ENCODE measurements around the gene INPP5B. TPM values are rescaled to one million over a fixed set of nuclear protein-coding genes. Genes with fewer than 3 reads are reported as not detected.

Gene INPP5B
- total and polyA plus RNA-seq, 7 donors = 3.8 to 12.8 (median 6.7) TPM

DNA sequence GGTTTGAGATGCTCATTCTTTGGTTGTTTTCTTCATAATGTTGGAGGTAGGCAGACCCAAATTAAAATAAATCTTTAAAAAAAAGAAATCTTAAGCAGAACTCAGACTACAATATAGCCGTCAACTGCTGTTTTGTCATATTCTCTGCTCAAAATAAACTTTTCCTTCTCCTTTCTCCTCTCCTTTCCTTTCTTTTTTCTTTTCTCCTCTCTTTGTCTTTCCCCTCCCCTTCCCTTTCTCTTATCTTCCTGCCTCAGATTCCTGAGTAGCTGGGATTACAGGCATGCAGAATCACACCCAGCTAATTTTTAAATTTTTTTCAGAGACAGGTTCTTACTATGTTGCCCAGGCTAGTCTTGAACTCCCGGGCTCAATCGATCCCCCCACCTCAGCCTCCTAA is 62.7 kb downstream of the INPP5B start:
- 93 to 97% (median 94%) methylated on average over 3 of the region's 3 CpGs for WGBS, 3 donors
- TF ChIP-seq, protein P1, sequence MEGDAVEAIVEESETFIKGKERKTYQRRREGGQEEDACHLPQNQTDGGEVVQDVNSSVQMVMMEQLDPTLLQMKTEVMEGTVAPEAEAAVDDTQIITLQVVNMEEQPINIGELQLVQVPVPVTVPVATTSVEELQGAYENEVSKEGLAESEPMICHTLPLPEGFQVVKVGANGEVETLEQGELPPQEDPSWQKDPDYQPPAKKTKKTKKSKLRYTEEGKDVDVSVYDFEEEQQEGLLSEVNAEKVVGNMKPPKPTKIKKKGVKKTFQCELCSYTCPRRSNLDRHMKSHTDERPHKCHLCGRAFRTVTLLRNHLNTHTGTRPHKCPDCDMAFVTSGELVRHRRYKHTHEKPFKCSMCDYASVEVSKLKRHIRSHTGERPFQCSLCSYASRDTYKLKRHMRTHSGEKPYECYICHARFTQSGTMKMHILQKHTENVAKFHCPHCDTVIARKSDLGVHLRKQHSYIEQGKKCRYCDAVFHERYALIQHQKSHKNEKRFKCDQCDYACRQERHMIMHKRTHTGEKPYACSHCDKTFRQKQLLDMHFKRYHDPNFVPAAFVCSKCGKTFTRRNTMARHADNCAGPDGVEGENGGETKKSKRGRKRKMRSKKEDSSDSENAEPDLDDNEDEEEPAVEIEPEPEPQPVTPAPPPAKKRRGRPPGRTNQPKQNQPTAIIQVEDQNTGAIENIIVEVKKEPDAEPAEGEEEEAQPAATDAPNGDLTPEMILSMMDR (IDR thresholded peaks at IDR 0.05) = no peak

DNA sequence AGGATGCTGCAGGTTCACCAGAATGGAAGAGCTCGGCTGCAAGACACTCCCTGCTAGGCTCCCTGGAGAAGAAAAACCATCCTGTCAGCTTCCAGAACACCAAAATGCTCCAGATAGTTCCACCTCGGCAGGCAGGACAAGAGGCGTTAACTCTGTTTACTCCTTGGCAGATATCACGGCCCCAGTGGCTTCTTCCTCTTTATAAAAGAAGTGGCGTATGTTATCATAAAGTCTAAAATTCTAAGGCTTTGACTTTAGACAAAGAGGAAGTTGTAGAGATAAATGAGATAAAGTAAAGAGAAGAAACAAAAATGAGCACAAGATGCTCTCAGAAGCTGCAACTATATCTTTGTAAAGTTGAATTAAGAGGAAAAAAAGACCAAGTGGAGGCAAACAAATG is 63.2 kb downstream of the INPP5B start:
- Histone ChIP-seq H3K4me3 (no peak overlapping the region), H3K27ac (no peak overlapping the region), H3K27me3 (ENCODE audit: insufficient read depth in 3 of 3, low read length in 2 of 3) (no peaks in the 10 kb centered on the region), H3K36me3 (ENCODE audit: insufficient read depth in 1 of 2, low read depth in 1 of 2) (peaks cover 28 to 99% of the 10 kb centered on the region in 2 donors), H3K9me3 (no peaks in the 10 kb centered on the region), H3K4me1 (no peaks in the 10 kb centered on the region)
- TF ChIP-seq, protein P1 (IDR thresholded peaks at IDR 0.05) = no peak
- DNase-seq = no peak
- no peak for ATAC-seq
- intact Hi-C loops (cut with DNase I) = loop anchor here in 1 of 2 donors (5.0 kb wide), 1 partner anchor 84 kb away; no protein-coding TSS in a partner anchor
- 79 to 90% (median 87%) methylated on average over 5 of the region's 5 CpGs for WGBS, 3 donors

More for the DNA sequence above, 62.7 kb downstream of the INPP5B start:
- no peaks in the 10 kb centered on the region for H3K9me3 ChIP-seq
- no peaks in the 10 kb centered on the region for H3K4me1 ChIP-seq
- DNase-seq (no peak), ATAC-seq (no peak)
- no peaks in the 10 kb centered on the region for H3K27me3 ChIP-seq (ENCODE audit: insufficient read depth in 3 of 3, low read length in 2 of 3)
- no peak overlapping the region for H3K27ac ChIP-seq
- no peak overlapping the region for H3K4me3 ChIP-seq
- intact Hi-C loops (cut with DNase I) = loop anchor here in 1 of 2 donors (5.0 kb wide), 1 partner anchor 83 kb away; no protein-coding TSS in a partner anchor
- H3K36me3 ChIP-seq (ENCODE audit: insufficient read depth in 1 of 2, low read depth in 1 of 2) = peaks cover 31 to 100% of the 10 kb centered on the region in 2 donors

DNA sequence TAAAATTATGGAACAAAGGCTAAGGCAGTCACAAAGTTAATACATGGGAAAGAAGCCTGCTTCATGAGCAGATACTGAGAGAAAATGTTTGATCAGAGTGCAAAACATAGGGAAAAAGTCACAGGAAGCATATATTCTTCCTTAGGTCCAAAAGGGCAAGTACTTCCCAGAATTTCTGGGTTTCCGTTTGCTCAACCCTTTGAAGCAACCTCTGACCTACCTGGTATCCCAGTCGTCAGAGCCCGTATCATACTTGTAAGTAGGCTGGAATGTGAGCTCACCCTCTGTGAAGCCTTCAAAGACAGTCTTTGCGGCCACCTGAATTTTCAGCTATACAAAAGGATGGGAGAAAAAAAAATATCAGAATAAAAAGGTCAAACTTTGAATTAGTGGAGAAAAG is 67.0 kb downstream of the INPP5B start:
- no peak for ATAC-seq

DNA sequence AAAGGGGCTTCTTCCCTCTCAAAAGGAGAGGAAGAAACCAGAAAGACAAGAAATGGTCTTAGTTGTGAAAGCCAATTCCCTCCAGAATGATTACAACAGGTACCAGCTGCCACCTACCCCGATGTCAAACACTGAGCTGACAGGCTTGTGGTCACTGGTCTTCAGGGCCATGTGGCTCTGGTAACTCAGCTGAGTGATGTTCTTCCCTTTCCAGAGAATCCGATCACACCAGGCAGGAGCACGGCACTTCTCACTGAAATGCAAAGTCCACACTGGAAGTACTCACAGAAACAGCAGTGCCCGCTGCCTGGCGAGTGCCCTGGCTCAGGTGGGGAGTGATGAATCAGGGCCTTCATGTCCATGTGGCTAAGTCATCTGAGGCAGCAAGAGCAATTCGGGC is 68.8 kb downstream of the INPP5B start:
- DNase-seq (no peak), ATAC-seq (no peak)
- Histone ChIP-seq H3K27me3 (ENCODE audit: insufficient read depth in 3 of 3, low read length in 2 of 3) (no peaks in the 10 kb centered on the region), H3K4me3 (no peak overlapping the region), H3K9me3 (no peaks in the 10 kb centered on the region), H3K4me1 (no peaks in the 10 kb centered on the region), H3K27ac (no peak overlapping the region), H3K36me3 (ENCODE audit: insufficient read depth in 1 of 2, low read depth in 1 of 2) (peaks cover 9 to 99% of the 10 kb centered on the region in 2 donors)
- TF ChIP-seq, protein P1 (IDR thresholded peaks at IDR 0.05) = no peak
- WGBS, 3 donors = 89 to 94% (median 91%) methylated on average over 6 of the region's 6 CpGs
- intact Hi-C loops (cut with DNase I) = no loop called here

More for the DNA sequence above, 67.0 kb downstream of the INPP5B start:
- Histone ChIP-seq H3K27me3 (ENCODE audit: insufficient read depth in 3 of 3, low read length in 2 of 3) (no peaks in the 10 kb centered on the region), H3K36me3 (ENCODE audit: insufficient read depth in 1 of 2, low read depth in 1 of 2) (peaks cover 13 to 99% of the 10 kb centered on the region in 2 donors), H3K9me3 (no peaks in the 10 kb centered on the region), H3K4me3 (no peak overlapping the region), H3K4me1 (no peaks in the 10 kb centered on the region), H3K27ac (no peak overlapping the region)
- DNase-seq = no peak
- WGBS, 3 donors = 89 to 93% (median 92%) methylated on average over 4 of the region's 4 CpGs
- TF ChIP-seq, protein P1 (IDR thresholded peaks at IDR 0.05) = no peak
- intact Hi-C loops (cut with DNase I) = loop anchor here in 1 of 2 donors (5.0 kb wide), 1 partner anchor 87 kb away; no protein-coding TSS in a partner anchor

DNA sequence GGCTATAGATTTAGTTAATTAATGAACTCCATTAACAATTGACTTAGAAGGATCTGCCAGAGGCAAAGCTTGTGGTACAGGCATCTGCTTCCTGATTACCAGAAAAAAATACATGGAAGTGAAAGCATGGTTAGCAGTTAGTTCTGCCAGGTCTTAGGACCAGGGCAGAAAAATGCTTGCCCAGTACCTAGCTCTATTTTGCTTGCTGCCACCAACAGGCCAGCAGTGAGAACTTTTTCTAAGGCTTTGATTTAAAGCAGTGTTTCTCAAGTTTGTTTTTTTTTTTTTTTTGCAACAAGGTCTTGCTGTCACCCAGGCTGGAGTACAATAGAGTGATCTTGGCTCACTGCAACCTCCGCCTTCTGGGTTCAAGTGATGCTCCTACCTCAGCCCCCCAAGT is 71.0 kb downstream of the INPP5B start:
- H3K36me3 ChIP-seq (ENCODE audit: insufficient read depth in 1 of 2, low read depth in 1 of 2) = peaks cover 16 to 95% of the 10 kb centered on the region in 2 donors
- no peaks in the 10 kb centered on the region for H3K9me3 ChIP-seq
- DNase-seq (no peak), ATAC-seq (no peak)
- H3K27ac ChIP-seq = no peak overlapping the region
- no peaks in the 10 kb centered on the region for H3K27me3 ChIP-seq (ENCODE audit: insufficient read depth in 3 of 3, low read length in 2 of 3)
- intact Hi-C loops (cut with DNase I) = no loop called here
- TF ChIP-seq, protein P1 (IDR thresholded peaks at IDR 0.05) = no peak
- H3K4me3 ChIP-seq = no peak overlapping the region
- H3K4me1 ChIP-seq = no peaks in the 10 kb centered on the region
- 94 to 100% (median 98%) methylated on average over 1 of the region's 1 CpG for WGBS, 3 donors

Measured in psoas muscle (tissue), 8 donors.